ENCODE measurements around the gene MORN4.
"Not testable (repeated sequence)": the region's sequence is repeated elsewhere in the genome, so short reads cannot be mapped to it uniquely, and the experiment has no call there.

The MORN4 gene

DNA sequence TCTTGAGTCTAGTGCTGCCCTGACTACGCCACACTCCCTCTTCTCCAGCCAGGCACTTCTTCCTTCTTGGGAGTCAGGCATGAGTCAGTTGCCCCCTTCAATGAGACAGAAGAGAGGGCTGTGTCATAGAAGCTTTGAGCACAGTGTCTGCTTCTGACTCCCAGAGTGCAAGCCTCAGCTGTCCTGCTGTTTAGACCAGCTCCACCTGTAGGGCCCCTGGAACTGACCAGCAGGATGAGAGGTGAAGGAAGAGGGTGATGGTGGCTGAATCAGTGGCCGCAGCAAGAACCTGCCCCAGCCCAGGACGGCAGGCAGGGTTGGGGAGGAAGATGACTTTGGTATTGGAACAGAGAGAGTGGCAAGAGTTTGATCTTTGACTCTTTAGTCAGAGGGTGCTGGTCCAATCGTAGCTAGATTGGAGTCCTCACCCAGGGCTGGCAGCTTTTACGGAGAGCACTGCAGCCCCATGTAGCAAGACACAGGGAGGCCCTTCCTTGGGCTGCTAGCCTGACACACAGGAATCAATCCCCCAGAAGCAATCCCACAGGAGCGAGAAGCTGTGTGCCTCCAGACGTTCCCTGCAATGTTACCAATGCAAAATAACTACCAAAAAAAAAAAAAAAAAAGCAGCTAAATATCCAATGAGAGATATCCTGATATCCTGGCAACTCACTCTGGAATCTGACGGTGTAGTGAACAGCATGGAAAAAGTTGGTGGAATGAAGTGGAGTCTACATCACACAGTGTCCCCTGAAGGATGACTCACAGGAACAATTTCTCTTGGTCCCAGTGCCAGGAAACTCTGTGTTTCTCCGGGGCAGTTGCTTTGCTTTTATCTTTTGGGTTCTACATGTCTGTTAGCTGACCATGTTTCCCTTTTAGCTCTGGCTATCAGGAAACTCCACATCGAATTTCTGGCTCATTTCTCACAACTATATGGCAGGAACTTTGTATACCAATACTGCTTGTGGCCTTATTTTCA lies 36.9 kb downstream of the MORN4 start:
- DNase-seq = no peak

DNA sequence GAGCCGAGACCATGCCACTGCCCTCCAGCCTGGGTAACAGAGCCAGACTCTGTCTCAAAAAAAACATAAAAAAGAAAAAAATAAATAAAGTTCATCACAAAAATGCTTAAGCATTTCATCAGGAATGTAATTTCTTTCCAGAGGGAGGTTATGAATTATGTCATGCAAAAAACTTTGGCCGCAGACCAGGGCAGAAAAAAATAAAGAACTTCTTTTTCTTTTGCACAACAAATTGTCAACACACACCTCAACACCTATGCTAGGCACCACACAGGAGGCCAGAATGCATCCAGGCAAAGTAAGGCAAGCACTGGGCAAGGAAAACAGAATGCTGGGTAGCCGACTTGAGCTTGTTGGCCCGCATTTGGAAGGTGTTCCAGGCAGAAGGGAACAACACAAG lies 39.9 kb downstream of the MORN4 start:
- no peak for DNase-seq

DNA sequence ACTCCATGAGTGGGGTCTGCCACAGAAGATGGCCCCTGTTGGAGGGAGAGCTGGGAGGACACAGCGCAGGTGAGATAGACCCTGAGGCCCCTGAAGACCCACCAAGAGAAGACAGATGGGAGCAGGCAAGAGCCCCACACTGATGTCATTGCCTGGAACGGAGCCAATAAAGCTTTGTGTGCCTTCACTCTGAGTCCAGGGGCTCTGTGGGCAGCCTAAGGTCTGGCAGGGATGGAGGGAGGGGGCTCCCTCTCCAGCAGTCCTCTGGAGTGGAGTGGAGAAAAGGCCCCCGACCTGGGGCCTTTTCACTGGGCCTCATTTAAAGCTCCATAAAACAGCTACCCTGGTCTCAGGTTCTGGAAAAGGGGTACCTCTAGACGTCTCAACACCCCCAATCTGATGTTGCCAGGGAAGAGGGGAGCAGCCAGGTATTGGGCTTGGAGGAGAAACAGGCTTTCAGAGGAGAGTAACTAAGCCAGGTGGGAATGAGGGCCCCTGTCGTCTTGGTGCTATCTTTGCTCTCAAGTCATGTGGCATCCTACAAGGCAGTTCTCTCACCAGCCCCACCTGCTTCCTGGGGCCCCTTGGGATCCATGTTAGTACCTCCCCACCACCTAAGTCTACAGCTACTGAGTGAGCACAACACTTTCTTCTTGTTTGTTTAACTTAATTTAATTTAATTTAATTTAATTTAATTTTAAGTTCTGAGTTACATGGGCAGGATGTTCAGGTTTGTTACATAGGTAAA lies 42.4 kb downstream of the MORN4 start:
- no peak for DNase-seq

DNA sequence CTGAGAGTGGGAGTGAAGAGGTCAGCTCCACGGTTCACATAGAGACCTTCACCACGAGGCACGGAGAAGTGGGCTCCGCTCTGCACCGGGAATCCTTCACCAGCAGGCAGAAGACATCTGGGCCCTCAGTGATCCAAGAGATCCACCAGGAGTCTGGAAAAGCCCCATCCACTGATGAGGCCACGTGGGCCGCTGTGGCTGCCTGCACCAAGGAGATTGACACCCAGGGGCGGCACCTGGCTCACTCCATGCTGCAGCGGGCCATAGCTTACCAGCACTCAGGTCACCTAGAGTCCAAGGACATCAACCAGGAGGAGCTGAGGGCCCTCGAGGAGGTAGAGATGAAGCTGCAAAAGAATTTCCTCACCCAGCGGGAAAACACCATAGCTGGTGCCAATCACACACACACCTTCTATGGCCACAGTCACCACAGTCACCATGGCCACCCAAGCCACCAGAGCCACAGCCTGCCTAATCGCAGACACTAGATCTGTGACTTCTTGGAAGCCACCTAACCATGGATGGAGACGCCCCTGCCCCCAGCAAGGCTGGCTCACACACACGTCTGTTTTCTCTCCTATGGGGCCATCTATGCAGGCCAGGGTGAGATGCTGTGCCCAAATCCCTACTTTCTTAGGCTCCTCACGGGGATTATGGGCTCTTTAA lies 43.1 kb downstream of the MORN4 start:
- DNase-seq = no peak

DNA sequence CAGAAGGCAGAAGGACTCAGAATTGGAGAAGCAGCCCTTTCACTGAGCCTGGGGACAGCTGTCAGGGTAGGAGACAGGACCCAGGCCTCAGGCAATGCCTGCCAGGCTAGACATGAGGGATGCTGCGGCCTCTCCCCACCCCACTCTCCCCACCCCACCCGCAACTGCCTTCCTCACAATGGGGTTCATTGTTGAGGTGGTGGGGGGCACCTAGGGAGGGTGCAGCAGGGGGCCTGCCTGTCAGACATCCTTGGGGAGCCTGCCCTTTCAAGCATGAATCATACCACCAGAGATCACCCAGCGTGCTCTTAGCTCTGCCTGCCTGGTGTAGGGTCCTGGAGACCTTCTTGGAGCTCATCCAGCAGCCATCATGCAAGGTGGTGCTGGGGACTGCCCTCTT lies 43.8 kb downstream of the MORN4 start, which contains the start of gene C10orf62:
Gene C10orf62, plus strand, starts transcription at position 243 of the 400 bp plus-strand sequence. CDS start 177 bp downstream, outside the sequence.
- DNase-seq = no peak

DNA sequence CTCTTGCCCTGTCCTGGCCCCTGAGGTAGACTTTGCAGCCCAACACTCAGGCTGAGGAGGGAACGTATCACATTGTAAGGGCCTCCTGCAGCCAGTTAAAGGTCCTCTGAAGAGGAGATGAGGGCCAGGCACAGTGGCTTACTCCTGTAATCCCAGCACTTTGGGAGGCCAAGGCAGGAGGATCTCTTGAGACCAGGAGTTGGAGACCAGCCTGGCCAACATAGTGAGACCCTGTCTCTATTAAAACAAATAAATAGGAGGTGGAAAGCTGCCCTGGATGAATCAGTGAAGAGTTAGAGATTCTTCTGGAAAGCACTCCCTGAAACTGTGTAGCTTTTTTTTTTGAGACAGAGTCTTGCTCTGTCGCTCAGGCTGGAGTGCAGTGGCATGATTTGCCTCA lies 46.1 kb downstream of the MORN4 start:
- no peak for DNase-seq

DNA sequence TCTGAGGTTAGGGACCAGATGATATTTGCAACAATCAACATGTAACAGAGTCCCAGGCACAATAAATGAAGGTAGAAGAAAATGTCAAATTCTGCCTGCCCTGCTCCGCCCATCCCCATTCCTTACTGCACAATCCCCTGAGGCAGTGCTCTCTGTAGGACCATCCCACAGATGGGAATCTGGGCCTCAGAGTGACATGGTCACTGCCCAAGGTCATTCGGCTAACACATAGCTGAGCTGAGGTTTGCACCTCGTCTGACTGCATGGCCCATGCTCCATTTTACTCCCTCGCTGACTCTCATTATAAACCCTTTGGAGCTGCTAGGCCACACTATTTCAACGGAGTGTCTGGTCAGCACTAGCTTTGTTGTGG lies 47.9 kb downstream of the MORN4 start:
- no peak for DNase-seq

DNA sequence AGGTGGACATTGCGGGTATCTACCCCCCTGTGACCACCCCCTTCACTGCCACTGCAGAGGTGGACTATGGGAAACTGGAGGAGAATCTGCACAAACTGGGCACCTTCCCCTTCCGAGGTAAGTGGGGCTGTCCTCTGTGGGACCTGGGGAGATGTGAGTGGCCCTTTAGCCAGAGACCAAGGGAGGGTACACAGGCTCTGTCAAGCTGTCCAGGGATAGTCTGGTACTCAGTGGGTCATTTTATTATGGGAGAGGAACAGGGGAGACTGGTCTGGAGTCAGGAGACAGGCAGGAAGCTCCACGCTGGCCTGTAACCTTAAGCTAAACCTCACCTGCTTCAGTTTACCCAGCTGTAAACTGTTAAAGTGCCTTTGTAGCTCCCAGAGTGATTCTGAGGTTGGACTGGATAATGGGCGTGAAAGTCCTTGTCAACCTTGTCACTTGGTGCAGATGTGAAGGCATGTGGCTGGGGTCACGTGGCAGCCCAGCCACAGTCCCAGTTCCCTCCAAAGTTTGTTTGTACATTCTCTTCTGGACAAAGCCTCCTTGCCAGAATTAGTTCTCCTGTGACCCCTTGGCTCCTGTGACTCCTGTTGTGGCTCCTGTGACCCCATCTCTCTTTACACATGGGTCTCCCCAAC lies 48.4 kb downstream of the MORN4 start:
- peak; percentile 7 for DNase-seq

DNA sequence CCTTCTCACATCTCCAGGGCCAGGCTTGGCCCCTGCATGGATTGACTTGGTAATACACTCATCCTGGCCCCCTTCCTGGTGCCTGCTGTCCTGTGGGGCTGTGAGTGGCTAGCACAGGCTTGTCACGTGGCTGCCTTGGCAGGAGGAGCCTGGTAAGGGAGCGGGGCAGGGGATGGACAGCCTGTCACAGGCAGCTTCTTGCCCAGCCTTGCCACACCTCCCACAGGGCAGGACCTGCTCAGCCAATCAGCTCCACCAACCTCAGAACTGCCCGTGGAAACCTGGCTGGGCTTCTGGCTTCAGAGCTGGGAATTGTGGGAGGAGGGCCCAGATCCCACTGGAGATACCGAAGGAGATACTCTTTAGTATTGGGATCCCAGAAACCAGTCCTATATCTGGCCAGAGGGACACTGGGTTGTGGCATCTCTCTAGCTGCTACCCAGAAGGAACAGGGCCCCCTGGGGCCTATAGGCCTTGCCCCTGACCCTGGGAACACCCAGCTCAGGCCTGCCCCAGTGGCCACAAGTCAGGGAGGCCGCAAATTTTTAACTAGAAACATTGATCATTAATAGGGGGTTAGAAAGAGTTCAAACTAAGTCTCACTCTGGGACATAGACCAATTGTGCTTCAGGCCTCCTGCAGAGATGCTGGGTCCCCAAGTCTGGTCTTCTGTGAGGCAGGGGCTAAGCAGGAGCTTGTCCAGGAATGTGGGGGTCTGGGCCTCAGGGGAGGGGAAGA lies 49.1 kb downstream of the MORN4 start, which contains the start of gene HOGA1:
Gene HOGA1, plus strand, starts transcription at position 330 of the 738 bp plus-strand sequence. Its CDS starts 315 bp downstream, at position 645.
- DNase-seq = peak; percentile 13

DNA sequence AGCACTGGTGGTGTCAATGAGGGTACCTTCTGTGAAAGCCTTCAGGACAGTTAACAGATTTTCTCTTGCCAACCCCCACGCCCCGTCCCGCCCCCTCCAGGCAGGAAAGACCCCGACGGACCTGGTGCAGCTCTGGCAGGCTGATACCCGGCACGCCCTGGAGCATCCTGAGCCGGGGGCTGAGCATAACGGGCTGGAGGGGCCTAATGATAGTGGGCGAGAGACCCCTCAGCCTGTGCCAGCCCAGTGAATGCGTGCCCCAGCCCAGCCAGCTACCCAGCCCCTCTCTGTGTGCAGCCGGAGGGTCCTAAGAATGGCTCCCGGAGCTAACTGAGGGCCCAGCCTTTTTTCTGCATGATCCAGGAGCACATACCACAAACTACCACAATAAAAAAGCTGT lies 49.8 kb downstream of the MORN4 start:
- DNase-seq = no peak

DNA sequence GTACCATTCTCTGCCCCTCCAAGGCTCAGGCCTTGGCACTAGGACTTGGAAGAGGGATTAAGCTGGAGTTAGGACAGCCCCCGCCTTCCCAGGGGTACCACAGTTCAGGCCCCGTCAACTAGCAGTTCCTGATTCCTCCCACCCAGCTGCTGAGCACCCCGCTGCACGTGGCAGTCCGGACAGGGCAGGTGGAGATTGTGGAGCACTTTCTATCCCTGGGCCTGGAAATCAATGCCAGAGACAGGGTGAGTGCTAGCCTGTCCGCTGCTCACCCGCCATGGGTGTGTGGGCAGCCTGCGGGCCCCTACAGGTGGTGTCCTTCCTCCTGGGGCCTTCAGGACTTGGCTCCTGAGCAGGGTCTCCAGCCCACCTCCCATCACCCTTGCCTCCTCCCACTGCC lies 51.1 kb downstream of the MORN4 start:
- DNase-seq = no peak

DNA sequence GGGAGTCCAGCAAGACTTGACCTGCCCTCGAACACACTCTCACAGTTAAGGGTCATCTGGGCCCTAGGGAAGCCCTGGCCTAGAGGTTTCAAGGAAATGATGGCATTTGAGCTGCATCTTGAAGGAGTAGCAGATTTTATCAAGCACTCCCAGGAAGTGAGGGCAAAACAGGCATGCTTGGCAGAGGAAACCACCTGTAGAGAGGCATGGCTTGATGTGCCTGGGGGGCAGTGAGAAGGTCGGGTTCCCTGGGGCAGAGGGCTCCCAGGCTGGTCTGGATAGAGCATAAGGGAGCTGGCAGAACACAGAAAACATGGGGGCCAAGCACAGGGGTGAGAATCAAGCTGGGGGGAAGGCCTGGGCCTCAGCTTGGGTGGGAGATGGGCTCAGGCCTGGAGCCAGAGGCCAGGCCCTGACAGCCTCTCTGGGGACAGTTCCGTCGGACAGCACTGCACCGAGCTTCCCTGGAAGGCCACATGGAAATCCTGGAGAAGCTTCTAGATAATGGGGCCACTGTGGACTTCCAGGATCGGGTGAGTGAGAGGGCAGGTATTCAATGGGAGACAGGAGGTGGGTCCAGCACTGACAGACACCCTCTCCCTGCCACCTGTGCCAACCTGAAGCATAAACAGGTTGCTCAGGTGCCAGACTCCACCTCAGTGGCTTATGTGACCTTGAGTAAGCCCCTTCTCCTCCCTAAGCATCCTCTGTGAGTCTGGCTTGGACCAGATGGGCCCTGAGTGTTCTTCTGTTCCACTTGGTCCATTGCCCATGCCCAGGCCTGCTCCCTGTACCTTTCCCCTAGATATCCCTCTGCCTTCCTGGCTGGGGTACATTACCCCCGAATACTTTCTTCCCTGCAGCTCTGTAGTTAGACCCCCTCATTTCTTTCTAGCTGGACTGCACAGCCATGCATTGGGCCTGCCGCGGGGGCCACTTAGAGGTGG lies 52.6 kb downstream of the MORN4 start:
- no peak for DNase-seq

DNA sequence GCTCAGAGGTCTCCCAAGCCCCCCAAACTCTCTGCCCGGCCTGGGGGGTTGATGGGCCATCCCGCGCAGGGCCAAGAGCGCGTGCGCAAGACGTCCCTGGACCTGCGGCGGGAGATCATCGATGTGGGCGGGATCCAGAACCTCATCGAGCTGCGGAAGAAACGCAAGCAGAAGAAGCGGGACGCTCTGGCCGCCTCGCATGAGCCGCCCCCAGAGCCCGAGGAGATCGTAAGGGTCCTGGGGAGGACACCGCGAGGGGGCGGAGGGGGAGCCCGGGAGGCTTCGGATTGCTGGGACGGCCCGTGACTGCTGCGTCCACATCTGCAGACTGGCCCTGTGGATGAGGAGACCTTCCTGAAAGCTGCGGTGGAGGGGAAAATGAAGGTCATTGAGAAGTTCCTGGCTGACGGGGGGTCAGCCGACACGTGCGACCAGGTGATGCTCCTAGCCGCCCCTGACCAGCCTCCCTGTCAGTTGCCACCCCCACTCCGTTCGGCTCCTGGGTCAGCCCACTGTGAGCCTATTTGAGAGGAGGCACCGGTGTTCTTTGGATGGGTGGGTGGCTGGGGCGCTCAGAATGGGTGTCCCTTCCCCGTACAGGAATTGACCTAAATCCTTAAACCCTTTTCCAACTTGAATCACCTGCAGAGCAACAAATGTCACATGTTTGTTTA lies 55.0 kb downstream of the MORN4 start:
- DNase-seq = no peak

DNA sequence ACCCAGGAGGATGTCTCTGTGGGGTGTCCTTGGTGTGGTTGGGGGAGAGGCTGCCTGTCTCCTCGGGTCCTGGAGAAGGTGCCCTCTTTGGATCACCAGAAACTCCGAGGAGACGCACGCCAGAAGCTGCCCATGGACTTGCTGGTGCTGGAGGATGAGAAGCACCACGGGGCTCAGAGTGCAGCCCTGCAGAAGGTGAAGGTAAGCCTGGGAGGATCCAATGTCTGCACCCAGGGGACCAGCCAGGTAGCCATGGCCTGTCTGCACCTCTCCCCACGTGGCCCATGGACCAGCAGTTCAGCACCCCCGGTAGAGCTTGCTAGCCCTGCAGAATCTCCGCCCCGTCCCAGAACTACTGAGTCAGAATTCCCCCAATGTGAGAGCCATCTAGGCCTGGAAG lies 55.6 kb downstream of the MORN4 start:
- no peak for DNase-seq

DNA sequence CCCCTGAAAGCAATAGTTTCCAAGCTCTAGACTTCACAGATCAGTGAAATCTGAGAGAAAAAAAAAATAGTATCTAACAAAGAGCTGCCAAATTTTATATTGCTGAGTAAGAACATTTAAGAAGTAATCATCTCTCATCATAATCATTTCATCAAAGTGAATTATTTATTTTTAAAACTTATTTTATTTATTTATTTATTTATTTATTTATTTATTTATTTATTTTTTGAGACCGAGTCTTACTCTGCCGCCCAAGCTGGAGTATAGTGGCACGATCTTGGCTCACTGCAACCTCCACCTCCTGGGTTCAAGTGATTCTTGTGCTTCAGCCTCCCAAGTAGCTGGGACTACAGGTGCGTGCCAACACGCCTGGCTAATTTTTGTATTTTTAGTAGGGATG lies 56.8 kb downstream of the MORN4 start:
- DNase-seq = not testable (repeated sequence)

DNA sequence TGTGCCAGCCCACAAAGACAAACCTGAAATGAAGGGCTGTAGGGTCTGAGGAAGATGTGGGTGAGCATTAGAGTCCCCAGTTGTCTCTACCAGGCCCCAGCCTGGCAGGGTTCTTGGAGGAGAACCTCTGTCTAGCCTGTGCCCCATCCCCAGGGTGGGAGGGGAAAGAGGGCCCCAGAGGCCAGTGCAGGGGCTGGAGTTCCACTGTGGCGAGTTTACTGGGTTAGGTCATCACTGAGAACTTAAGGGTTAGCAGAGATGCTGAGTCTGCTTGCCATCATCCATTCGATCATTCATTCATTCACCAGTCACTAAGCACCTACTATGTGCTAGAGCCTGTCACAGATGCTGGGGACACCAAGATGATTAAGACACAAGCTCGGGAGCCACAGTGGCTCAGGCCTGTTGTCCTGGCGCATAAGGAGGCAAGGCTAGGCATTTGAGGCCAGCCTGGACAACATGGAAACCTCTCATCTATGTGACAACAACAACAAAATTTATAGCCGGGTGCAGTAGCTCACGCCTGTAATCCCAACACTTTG lies 58.1 kb downstream of the MORN4 start:
- DNase-seq = no peak

DNA sequence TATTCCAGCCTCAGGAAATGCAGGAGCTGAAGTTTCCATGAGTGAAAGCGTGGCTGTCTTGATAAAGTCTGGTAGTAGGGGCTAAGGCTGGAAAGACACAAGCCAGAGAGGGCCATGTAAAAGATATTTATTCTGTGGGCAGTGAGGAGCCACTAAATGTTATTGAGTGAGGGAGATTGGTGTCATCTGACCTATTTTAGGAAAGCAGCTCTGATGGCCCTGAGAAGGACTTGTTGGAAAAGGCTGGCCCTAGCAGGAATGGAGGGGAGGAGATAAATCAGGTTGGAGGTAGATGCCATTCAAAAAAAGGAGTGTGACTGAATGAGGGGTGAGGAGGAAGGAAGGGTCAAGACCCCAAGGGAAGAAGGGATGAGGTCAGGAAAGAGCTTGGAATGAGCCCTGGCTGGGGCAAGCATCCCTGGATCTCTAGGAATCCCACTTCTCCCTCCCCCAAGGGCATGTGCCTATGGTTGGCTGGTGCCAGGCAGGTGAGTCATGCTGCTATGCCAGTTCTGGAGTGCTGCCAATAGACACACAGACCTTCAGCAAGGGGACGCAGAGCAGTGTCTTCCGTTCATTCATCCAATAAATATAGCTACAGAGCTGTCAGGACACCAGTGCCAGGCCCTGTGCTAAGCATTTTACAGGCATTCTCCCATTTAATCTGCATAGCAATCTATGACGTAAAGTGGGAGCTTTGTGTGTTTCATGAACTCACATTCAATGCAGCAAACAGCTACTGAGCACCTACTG lies 58.8 kb downstream of the MORN4 start:
- peak; percentile 75 for DNase-seq

DNA sequence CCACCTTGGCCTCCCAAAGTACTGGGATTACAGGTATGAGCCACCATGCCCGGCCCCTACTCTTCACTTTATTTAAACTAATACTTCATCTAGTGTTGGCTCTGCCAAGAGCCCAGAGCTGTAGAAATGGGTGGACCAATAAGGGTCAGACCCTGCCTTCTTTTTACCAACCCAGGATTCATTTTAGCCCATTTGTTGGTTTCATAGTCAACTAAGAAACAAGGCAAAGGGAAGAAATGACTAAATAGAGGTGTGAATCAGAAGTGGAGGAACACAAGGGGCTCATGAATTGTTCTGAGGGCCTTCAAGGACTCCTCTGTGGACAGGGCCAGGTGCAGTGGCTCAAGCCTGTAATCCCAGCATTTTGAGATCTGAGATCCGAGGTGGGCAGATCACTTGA lies 59.6 kb downstream of the MORN4 start:
- DNase-seq = no peak

DNA sequence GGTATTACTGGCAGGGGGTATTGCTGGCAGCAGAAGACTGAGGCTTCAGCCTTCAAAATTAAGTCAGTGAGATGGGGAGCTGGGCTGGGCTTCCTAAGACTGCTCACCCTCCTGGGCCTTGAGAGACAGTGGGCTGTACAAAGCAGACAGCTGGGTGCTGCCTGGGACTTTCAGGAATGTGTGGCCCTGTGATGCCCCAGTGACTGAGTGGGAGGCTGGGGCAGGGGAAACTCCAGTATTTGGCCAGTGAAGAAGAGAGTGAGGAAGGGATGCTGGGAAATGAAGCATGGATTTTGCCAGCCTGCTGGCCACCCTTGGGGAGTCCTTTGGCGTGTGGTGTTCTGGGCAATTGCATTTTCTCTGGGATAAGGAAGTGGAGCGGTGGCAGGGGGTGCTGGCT lies 60.3 kb downstream of the MORN4 start:
- no peak for DNase-seq
